Measurements from ENCODE around the gene EPN2.
"Not testable (repeated sequence)": the region's sequence is repeated elsewhere in the genome, so short reads cannot be mapped to it uniquely, and the experiment has no call there.

The EPN2 gene

GRCh38 chr17:19237139-19237388, at the start of gene EPN2:
EPN2 (plus strand) TSS chr17:19237366; CDS start chr17:19283120, 45,754 bp downstream.
- peak; percentile 73 for DNase-seq

GRCh38 chr17:19187883-19188869, 49.0 kb upstream of the EPN2 start:
- not testable (repeated sequence) for DNase-seq

GRCh38 chr17:19188870-19189708, 48.1 kb upstream of the EPN2 start:
- DNase-seq = not testable (repeated sequence)

GRCh38 chr17:19189781-19190405, 47.3 kb upstream of the EPN2 start:
- not testable (repeated sequence) for DNase-seq

GRCh38 chr17:19196382-19197204, 40.6 kb upstream of the EPN2 start:
- peak; percentile 29 for DNase-seq

- not testable (repeated sequence) for DNase-seq
Observed at GRCh38 chr17:19202448-19202847, 34.7 kb upstream of the EPN2 start.

- DNase-seq = not testable (repeated sequence)
Observed at GRCh38 chr17:19203429-19203828, 33.7 kb upstream of the EPN2 start.

- not testable (repeated sequence) for DNase-seq
Observed at GRCh38 chr17:19215074-19215860, 21.9 kb upstream of the EPN2 start.

GRCh38 chr17:19216148-19216926, 20.8 kb upstream of the EPN2 start:
- not testable (repeated sequence) for DNase-seq

- DNase-seq = not testable (repeated sequence)
Observed at GRCh38 chr17:19218914-19219313, 18.3 kb upstream of the EPN2 start.

GRCh38 chr17:19219384-19219783, 17.8 kb upstream of the EPN2 start:
- not testable (repeated sequence) for DNase-seq

GRCh38 chr17:19220195-19220594, 17.0 kb upstream of the EPN2 start:
- not testable (repeated sequence) for DNase-seq

GRCh38 chr17:19226610-19227588, 10.3 kb upstream of the EPN2 start:
- not testable (repeated sequence) for DNase-seq

- DNase-seq = not testable (repeated sequence)
Observed at GRCh38 chr17:19234676-19235075, 2.5 kb upstream of the EPN2 start.

- not testable (repeated sequence) for DNase-seq
Observed at GRCh38 chr17:19236351-19237138, 621 bp upstream of the EPN2 start.

- DNase-seq = peak; percentile 52
Observed at GRCh38 chr17:19237389-19238166, 412 bp downstream of the EPN2 start.

GRCh38 chr17:19238167-19238505, 970 bp downstream of the EPN2 start:
- peak; percentile 28 for DNase-seq

GRCh38 chr17:19239544-19239943, 2.4 kb downstream of the EPN2 start:
- no peak for DNase-seq

All from stimulated activated CD8-positive, alpha-beta memory T cell treated with anti-CD3 and anti-CD28 coated beads, Interleukin-4, amount 100 ng/mL, for 48 hours (primary cell).